Testis (tissue), 3 donors: ENCODE results near the gene ALS2CL. TPM values are rescaled to one million over a fixed set of nuclear protein-coding genes. Genes with fewer than 3 reads are reported as not detected.

ENCODE experiments used
- DNase-seq: peaks from one replicate; pipeline ENCODE4 v3.0.0-alpha.2; 2019
- H3K27ac ChIP-seq, 2 donors: fragments of 200-600 bp; sonication (generic); one replicate each; pipeline ENCODE4 v1.5.1; 2019
- H3K27me3 ChIP-seq: fragments of 200-600 bp; sonication (generic); one replicate; pipeline ENCODE4 v1.5.1; 2019
- H3K36me3 ChIP-seq: fragments of 200-600 bp; sonication (generic); one replicate; pipeline ENCODE4 v1.5.1; 2017; ENCODE audit warnings: low read depth; ENCODE audit errors: missing control alignments
- H3K4me1 ChIP-seq: fragments of 200-600 bp; sonication (generic); one replicate; pipeline ENCODE4 v1.5.1; 2019
- H3K4me3 ChIP-seq, 2 donors: fragments of 200-600 bp; sonication (generic); one replicate each; pipeline ENCODE4 v1.5.1; 2017 to 2019
- H3K9me3 ChIP-seq: fragments of 200-600 bp; sonication (generic); one replicate; pipeline ENCODE4 v1.5.1; 2017
- POLR2A ChIP-seq: fragments of 450-650 bp; IDR thresholded peaks from one replicate; pipeline ENCODE4 v1.6.1; 2017; ENCODE audit warnings: antibody characterized with exemption, mild to moderate bottlenecking, moderate library complexity
- WGBS, 2 donors: methylation state at CpG; one replicate each; pipeline ENCODE4 v1.1.5; 2018; 5-methylcytosine and 5-hydroxymethylcytosine counted together
- intact Hi-C: fragments of 100-400 bp; cut with DNase I; formaldehyde crosslinking; loops from one replicate; pipeline ENCODE4 v1.15.1; 2023; ENCODE audit warnings: low total_unique reads
- polyA plus RNA-seq: library from polyadenylated mRNA; stranded (reverse); fragments of 350-450 nt; fragmentation: Illumina TruSeq; extraction: RNeasy Lipid Tissue Mini Kit (QIAGEN cat#74804); gene quantifications from one replicate; pipeline ENCODE4 v1.2.3, GENCODE V29; 2014; ENCODE audit warnings: low read depth, low replicate concordance; ENCODE audit not compliant: insufficient read depth
- total RNA-seq, 2 donors: library from RNA; depleted of rRNA; stranded (reverse); fragments of >200 nt; gene quantifications; one replicate each; pipeline ENCODE4 v1.2.3, GENCODE V29; 2016
- TF ChIP-seq, protein P1 (sequence below), 3 experiments: fragments of 450-650 bp in 2 of 3; fragments of 200-600 bp in 1 of 3; sonication (generic) in 1 of 3; IDR thresholded peaks; one replicate each; pipeline ENCODE4 v1.5.1; 2016 to 2019; ENCODE audit warnings: antibody characterized with exemption in 3 of 3, mild to moderate bottlenecking in 2 of 3, moderate library complexity in 1 of 3

ALS2CL gene
- total and polyA plus RNA-seq, 3 donors from 2014 or later = 4.4 to 11.2 (median 5.4) TPM

GRCh38 chr3:46717447-46718231 lies 24.2 kb upstream of the ALS2CL start, which contains the start of gene PRSS50:
TSS of gene PRSS50 (minus strand) at chr3:46717869. CDS start at chr3:46717824, 45 bp downstream.
- no peak within 1 kb of the TSS for H3K27ac ChIP-seq

DNA sequence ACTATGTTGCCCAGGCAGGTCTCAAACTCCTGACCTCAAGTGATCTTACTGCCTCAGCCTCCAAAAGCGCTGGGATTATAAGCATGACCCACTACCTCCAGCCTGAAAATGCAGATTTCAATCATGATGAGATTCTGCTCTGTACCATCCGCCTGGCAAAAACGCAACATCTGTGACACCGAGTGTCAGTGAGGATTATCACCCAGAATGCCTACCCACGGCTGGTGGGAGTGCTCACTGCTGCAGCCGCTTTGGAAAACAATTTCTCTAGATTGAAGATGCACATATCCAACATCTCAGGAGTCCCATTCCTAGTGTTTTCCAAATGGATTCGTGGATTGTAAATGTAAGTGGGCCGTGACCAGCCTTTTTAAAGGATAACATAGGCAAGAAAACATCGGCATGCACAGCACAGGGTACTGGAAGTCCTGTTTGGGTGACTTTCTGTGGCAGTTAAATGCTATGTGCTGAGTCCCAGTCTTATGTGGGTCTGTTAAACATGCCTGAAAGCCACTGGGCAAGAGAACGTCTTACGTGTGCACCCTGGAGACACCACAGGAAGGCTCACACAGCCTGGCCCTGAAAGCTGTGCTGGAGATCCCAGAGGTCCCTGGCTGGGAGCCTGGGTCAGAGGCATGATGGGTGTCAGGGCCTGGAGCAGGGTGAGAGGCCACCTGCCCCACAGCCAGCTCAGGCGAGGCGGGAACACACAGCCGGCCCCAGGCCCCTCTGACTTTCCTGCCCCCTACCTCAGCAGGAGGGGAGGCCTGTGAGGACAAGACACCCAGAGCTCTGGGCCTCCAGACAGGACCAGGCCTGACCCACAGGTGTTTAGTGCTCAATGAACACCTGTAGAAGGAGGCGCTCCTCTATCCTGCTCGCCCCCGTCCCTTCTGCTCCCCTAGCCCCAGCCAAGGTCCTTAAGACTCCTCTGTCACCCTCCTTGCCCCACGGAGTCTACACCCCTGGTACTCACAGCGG lies 23.3 kb upstream of the ALS2CL start:
- intact Hi-C loops = no loop called here
- 76 to 87% methylated on average over 17 to 19 of the region's 19 CpGs for WGBS, 2 donors

More at GRCh38 chr3:46717447-46718231, 24.2 kb upstream of the ALS2CL start, which contains the start of gene PRSS50:
- no peaks in the 10 kb centered on the region for H3K27me3 ChIP-seq
- H3K9me3 ChIP-seq = no peaks in the 10 kb centered on the region
- intact Hi-C loops = no loop called here
- no peak for TF ChIP-seq POLR2A
- TF ChIP-seq, protein P1, sequence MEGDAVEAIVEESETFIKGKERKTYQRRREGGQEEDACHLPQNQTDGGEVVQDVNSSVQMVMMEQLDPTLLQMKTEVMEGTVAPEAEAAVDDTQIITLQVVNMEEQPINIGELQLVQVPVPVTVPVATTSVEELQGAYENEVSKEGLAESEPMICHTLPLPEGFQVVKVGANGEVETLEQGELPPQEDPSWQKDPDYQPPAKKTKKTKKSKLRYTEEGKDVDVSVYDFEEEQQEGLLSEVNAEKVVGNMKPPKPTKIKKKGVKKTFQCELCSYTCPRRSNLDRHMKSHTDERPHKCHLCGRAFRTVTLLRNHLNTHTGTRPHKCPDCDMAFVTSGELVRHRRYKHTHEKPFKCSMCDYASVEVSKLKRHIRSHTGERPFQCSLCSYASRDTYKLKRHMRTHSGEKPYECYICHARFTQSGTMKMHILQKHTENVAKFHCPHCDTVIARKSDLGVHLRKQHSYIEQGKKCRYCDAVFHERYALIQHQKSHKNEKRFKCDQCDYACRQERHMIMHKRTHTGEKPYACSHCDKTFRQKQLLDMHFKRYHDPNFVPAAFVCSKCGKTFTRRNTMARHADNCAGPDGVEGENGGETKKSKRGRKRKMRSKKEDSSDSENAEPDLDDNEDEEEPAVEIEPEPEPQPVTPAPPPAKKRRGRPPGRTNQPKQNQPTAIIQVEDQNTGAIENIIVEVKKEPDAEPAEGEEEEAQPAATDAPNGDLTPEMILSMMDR (IDR thresholded peaks at IDR 0.05) = peak in 2 of 3 experiments; percentile 30 to 39
- 41 to 45% methylated on average over 16 to 61 of the region's 61 CpGs for WGBS, 2 donors
- DNase-seq = peak; percentile 56
- no peaks in the 10 kb centered on the region for H3K36me3 ChIP-seq
- H3K4me1 ChIP-seq = no peaks in the 10 kb centered on the region
- peak within 1 kb of the TSS; percentile 13 to 46 for H3K4me3 ChIP-seq

GRCh38 chr3:46715507-46716175 lies 22.2 kb upstream of the ALS2CL start:
- H3K36me3 ChIP-seq = no peaks in the 10 kb centered on the region
- H3K27me3 ChIP-seq = no peaks in the 10 kb centered on the region
- H3K27ac ChIP-seq = no peak overlapping the region
- WGBS, 2 donors = 90 to 91% methylated on average over 4 to 11 of the region's 11 CpGs
- TF ChIP-seq POLR2A = no peak
- TF ChIP-seq, protein P1 (IDR thresholded peaks at IDR 0.05) = no peak
- no peak overlapping the region for H3K4me3 ChIP-seq
- intact Hi-C loops = no loop called here
- peak; percentile 3 for DNase-seq
- no peaks in the 10 kb centered on the region for H3K9me3 ChIP-seq
- H3K4me1 ChIP-seq = no peaks in the 10 kb centered on the region

More for the DNA sequence above, 23.3 kb upstream of the ALS2CL start:
- peak overlapping the region in 1 of 2 donors; percentile 46 for H3K4me3 ChIP-seq
- H3K27me3 ChIP-seq = no peaks in the 10 kb centered on the region
- no peak overlapping the region for H3K27ac ChIP-seq
- H3K9me3 ChIP-seq = no peaks in the 10 kb centered on the region
- no peaks in the 10 kb centered on the region for H3K36me3 ChIP-seq
- DNase-seq = peak; percentile 10
- no peaks in the 10 kb centered on the region for H3K4me1 ChIP-seq
- no peak for TF ChIP-seq POLR2A
- TF ChIP-seq, protein P1 (IDR thresholded peaks at IDR 0.05) = no peak

DNA sequence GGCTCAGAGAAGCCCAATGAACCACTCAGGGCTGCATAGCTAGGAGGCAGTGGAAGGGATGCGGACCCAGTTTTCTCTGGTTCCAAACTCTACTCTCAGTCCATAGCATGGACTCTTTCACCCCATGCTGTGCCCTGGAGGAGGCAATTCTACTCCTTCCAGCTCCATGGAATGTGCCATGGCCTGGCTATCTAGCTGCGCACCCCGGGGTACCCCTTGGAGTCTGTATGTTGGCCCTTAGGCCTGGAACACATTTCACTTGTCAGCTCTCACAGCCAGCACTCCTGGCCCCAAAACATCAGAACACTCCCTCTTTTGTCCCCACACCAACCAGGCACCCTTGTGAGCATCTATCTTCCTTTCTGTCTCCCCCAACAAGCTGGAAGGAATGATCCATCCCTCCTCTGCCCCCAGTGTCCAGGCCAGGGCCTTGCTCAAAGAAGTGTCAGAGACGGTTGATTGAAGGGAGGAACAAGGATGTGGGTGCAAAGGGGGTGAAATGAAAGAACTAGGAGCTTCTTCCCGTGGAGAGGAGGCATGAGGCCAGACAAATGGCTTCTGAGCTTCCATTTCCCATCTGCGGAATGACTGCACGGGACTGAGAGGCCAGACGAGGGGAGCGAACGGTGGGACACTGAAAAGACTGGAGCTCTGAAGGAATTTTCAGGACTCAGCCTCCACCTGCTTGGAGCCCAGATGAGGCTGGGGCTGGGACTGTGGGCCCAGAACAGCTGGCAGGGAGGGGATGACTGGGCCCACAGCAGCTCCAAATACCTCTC lies 21.4 kb upstream of the ALS2CL start:
- Histone ChIP-seq H3K36me3 (no peaks in the 10 kb centered on the region), H3K27me3 (no peaks in the 10 kb centered on the region), H3K27ac (no peak overlapping the region), H3K4me3 (no peak overlapping the region), H3K4me1 (no peaks in the 10 kb centered on the region), H3K9me3 (no peaks in the 10 kb centered on the region)
- TF ChIP-seq, protein P1 (IDR thresholded peaks at IDR 0.05) = no peak
- TF ChIP-seq POLR2A = no peak
- intact Hi-C loops = no loop called here
- DNase-seq = peak; percentile 2
- WGBS, 2 donors = 84 to 91% methylated on average over 10 of the region's 10 CpGs
